Body of pancreas (tissue), 2 donors: ENCODE data around the gene LYRM1. TPM values are rescaled to one million over a fixed set of nuclear protein-coding genes. Genes with fewer than 3 reads are reported as not detected.

ENCODE experiments used
- total RNA-seq, 2 donors: library from RNA; depleted of rRNA; stranded (reverse); fragments of >200 nt; gene quantifications; one replicate each; pipeline ENCODE4 v1.1.0, GENCODE V29; 2016

Gene LYRM1
- total RNA-seq, 2 donors from 2014 or later = 13.5 to 18.9 TPM

Other genes with a start within 250 kb of the LYRM1 start
- gene ACSM1, start 203.1 kb upstream of the LYRM1 start, total RNA-seq = 1 to 10 TPM in 1 of 2 donors, not detected in 1; 4.9 TPM
- gene THUMPD1, start 159.0 kb upstream of the LYRM1 start, total RNA-seq = 10 to 100 TPM; 25.1 to 34.8 TPM
- 10 to 100 TPM; 65.9 to 89.2 TPM for gene ACSM3, start 136.8 kb upstream of the LYRM1 start, total RNA-seq
- gene ERI2, start 94.3 kb upstream of the LYRM1 start, total RNA-seq = 10 to 100 TPM; 13.2 to 16.3 TPM
- 1 to 10 TPM; 2.3 to 3.6 TPM for gene REXO5, start 94.2 kb upstream of the LYRM1 start, total RNA-seq
- 10 to 100 TPM in 1 of 2 donors, 1 to 10 TPM in 1; 7.5 to 14.5 TPM for gene DCUN1D3, start 413 bp upstream of the LYRM1 start, total RNA-seq